Activated CD4-positive, alpha-beta memory T cell treated with anti-CD3 and anti-CD28 coated beads, Interleukin-2, amount 10 ng/mL, durations not matched to agents 7 days and 5 days (primary cell): Measurements from ENCODE around the gene CYS1. TPM values are rescaled to one million over a fixed set of nuclear protein-coding genes. Genes with fewer than 3 reads are reported as not detected.

Experiments
- total RNA-seq, 2 experiments: library from RNA; stranded (reverse); gene quantifications; one replicate each; pipeline ENCODE4 v1.2.3, GENCODE V29; 2021

The CYS1 gene
- total RNA-seq, 2 experiments from 2014 or later: 0.40 to 0.71 TPM

Other genes starting within 250 kb of the CYS1 start
- 10 to 100 TPM; 49.4 to 54.7 TPM for gene TAF1B, start 236.9 kb downstream of the CYS1 start, total RNA-seq
- gene GRHL1, start 128.7 kb downstream of the CYS1 start, total RNA-seq: 1 to 10 TPM; 1.2 to 2.0 TPM
- 10 to 100 TPM; 14.4 to 16.0 TPM for gene KLF11, start 36.9 kb downstream of the CYS1 start, total RNA-seq
- 100 to 1,000 TPM; 546 to 570 TPM for gene RRM2, start 42.3 kb upstream of the CYS1 start, total RNA-seq
- 10 to 100 TPM; 70.0 to 71.4 TPM for gene HPCAL1, start 222.5 kb upstream of the CYS1 start, total RNA-seq